Activated naive CD4-positive, alpha-beta T cell treated with anti-CD3 and anti-CD28 coated beads, Interleukin-2, amount 50 U/mL, for 24 hours (primary cell): ENCODE results near the gene CBLC.

Experiments used
- H3K27ac Mint-ChIP-seq: one replicate; pipeline ENCODE4 v1.8.0; 2021; ENCODE audit warnings: mild to moderate bottlenecking, mixed read lengths
- H3K27me3 Mint-ChIP-seq: one replicate; pipeline ENCODE4 v1.8.0; 2021; ENCODE audit warnings: mixed read lengths
- H3K36me3 Mint-ChIP-seq: one replicate; pipeline ENCODE4 v1.8.0; 2021; ENCODE audit warnings: mixed read lengths
- H3K4me1 Mint-ChIP-seq: one replicate; pipeline ENCODE4 v1.8.0; 2021; ENCODE audit warnings: mixed read lengths
- H3K4me3 Mint-ChIP-seq: one replicate; pipeline ENCODE4 v1.8.0; 2021; ENCODE audit warnings: mild to moderate bottlenecking, mixed read lengths
- H3K9me3 Mint-ChIP-seq: one replicate; pipeline ENCODE4 v1.8.0; 2021; ENCODE audit warnings: mixed read lengths

Gene CBLC

DNA sequence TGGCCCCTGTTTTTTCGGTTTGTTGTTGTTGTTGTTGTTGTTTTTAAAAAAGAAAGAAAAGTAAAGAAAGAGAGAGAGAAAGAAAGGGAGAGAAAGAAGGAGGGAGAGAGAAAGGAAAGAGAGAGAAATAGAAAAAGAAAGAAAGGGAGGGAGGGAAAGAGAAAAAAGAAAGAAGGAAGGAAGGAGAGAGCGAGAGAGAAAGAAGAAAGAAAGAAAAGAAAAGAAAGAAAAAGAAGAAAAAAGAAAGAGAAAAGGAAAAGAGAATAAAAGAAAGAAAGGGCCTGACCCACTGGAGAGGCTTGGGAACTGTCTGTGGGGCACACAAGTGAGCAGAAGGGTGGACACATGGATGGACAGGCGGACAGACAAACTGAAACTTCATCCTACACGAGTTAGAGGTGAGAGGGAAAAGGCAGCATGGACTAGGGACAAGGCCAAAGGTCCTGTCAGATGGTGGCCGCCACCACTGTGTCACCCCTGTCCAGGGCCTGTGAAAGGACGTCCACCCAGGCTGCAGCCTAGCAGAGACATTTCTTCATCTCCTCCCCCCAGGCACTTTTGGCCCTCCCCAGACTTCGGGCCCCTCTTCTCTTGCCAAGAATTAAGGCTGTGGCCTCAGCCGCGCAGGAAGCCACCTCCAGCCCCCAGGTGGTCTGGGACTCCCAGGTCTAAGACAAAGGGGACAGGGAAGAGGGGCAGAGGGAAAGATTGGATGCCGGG lies 22.1 kb downstream of the CBLC start:
- no peaks in the 10 kb centered on the region for H3K9me3 Mint-ChIP-seq
- H3K36me3 Mint-ChIP-seq, result no peaks in the 10 kb centered on the region
- no peak overlapping the region for H3K4me3 Mint-ChIP-seq
- H3K27me3 Mint-ChIP-seq, result no peaks in the 10 kb centered on the region
- H3K4me1 Mint-ChIP-seq, result peaks cover 25% of the 10 kb centered on the region
- H3K27ac Mint-ChIP-seq, result peak overlapping the region; percentile 30

DNA sequence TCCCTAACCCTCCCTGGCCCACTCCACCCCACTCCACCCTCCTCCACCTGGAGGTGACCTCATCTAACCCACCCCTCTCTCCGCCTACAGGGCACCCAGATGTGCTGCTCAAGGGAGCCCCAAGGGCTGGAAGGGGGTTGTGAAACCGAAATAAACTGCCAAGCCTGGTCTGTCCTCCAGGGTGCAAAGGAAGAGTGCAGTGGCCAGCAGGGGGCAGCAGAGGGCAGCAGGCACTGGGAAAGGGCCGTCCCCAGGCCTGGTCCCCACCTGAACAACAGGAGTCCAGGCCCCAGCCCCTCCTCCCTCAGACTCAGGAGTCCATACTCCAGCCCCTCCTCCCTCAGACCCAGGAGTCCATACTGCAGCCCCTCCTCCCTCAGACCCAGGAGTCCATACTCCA lies 22.8 kb downstream of the CBLC start:
- Mint-ChIP-seq H3K4me3 (no peak overlapping the region), H3K27ac (no peak overlapping the region), H3K9me3 (no peaks in the 10 kb centered on the region), H3K4me1 (peaks cover 25% of the 10 kb centered on the region), H3K36me3 (no peaks in the 10 kb centered on the region), H3K27me3 (no peaks in the 10 kb centered on the region)

DNA sequence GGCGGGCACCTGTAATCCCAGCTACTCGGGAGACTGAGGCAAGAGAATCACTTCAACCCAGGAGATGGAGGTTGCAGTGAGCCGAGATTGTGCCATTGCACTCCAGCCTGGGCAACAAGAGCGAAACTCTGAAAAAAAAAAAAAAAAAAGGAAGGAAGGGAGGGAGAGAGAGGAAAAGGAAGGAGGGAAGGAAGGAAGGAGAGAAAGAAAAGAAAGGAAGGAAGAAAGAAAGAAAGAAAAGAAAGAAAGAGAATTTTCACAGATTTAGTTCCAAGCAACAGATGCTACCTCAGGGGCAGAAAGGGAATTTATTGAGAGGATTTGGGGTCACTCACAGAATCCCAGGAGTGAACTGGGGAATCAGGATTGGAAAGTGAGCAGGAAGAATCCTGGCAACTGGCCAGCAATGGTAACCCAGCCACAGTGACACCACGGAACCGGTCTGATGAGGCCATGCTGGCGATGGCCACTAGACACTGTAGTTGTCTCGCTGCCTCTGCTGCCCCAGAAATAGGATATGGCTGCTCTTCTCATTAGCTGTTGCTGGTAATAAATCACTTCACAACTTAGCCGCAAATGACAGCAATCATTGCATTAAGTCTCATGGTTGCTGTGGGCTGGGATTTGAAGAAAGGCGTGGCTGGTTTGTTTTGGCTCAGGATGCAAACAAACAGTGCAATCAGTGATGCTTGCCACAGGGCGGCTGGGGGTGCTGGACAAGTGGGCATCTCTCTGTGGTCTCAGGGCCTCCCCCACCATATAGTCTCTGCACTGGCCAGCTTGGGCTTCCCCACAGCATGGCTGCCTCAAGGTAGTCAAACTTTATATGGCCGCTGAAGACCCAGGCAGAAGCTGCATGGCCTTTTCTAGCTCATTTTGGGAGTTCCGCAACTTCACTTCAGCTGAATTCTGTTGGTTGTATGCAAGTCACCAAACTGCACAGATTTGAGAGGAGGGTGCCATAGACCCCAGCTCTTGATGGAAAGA lies 26.0 kb downstream of the CBLC start:
- H3K27ac Mint-ChIP-seq, result peak overlapping the region; percentile 80
- H3K36me3 Mint-ChIP-seq, result no peaks in the 10 kb centered on the region

DNA sequence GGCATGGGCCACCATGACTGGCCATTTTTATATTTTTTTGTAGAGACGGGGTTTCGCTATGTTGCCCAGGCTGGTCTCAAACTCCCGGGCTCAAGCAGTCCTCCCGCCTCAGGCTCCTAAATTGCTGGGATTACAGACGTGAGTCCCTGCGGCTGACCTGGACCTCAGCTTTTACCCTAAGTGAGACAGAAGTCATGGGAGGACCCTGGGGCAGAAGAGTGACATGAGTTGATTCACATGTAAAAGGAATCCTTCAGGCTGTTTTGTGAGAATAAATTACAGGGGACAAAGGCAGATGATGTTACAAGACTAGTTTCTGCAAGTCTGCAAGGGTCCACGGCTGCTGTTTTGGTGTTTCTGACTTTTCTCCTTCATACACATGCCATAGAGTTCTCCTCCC lies 28.6 kb downstream of the CBLC start:
- H3K27me3 Mint-ChIP-seq, result peaks cover 5% of the 10 kb centered on the region
- H3K36me3 Mint-ChIP-seq, result no peaks in the 10 kb centered on the region
- H3K27ac Mint-ChIP-seq, result no peak overlapping the region
- no peak overlapping the region for H3K4me3 Mint-ChIP-seq
- H3K9me3 Mint-ChIP-seq, result no peaks in the 10 kb centered on the region
- peaks cover 5% of the 10 kb centered on the region for H3K4me1 Mint-ChIP-seq

More for the DNA sequence above, 26.0 kb downstream of the CBLC start:
- Mint-ChIP-seq H3K9me3 (no peaks in the 10 kb centered on the region), H3K27me3 (no peaks in the 10 kb centered on the region), H3K4me1 (peaks cover 10% of the 10 kb centered on the region), H3K4me3 (no peak overlapping the region)

DNA sequence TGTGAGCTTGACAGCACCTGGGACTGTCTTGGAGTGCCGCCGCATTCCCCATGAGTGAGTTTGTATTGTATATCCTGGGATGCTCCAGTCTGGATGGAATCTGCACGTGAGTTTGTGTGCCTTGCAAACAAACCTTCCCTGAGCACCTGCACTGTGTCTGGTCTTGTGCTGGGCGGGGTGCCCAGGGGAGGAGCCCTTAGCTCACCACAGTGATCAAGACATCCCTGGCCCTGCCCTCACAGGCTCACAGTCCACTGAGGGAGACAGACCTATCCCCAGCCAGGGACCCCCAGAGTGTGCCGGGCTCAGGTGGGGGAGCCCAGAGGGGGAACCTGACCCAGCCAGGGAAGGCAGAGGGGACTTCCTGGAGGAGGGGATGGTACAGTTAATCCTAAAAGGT lies 29.5 kb downstream of the CBLC start:
- Mint-ChIP-seq H3K27me3 (peaks cover 8% of the 10 kb centered on the region), H3K4me3 (no peak overlapping the region), H3K27ac (no peak overlapping the region), H3K4me1 (peaks cover 5% of the 10 kb centered on the region), H3K36me3 (no peaks in the 10 kb centered on the region), H3K9me3 (no peaks in the 10 kb centered on the region)

DNA sequence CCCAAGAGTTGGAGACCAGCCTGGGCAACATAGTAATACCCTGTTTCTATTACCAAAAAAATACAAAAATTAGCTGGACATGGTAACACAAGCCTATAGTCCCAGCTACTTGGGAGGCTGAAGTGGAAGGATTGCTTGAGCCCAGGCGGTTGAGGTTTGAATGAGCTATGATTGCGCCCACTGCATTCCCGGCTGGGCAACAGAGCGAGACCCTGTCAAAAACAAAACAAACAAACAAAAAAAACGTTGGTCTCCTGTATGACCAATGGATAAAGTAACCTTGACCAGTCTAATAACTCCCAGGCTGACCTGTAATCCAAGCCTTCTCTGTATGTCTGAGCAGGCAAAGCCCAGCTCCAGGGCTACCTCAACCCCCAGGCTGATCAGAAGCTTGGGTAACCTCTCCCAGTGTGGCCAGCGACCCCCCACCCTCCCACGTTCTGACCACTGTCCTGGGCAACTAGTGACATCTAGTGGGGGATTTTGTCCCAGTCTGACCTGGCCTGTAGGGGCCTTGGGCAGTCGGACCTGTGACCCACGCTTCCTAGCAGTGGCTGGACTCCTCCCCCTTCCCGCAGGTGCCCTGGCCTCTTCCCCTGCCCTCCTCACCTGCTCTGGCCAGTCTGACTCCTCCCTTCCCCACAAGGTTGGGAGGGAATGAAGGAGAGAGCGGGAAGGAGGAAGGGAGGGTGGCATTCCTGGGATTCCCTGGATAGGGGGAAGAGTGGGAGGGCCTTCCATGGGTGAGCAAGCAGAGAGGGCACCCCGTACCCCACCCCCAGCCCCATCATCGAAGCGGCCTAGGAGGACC lies 30.2 kb downstream of the CBLC start:
- Mint-ChIP-seq H3K9me3 (no peaks in the 10 kb centered on the region), H3K4me3 (no peak overlapping the region), H3K4me1 (peaks cover 5% of the 10 kb centered on the region)

DNA sequence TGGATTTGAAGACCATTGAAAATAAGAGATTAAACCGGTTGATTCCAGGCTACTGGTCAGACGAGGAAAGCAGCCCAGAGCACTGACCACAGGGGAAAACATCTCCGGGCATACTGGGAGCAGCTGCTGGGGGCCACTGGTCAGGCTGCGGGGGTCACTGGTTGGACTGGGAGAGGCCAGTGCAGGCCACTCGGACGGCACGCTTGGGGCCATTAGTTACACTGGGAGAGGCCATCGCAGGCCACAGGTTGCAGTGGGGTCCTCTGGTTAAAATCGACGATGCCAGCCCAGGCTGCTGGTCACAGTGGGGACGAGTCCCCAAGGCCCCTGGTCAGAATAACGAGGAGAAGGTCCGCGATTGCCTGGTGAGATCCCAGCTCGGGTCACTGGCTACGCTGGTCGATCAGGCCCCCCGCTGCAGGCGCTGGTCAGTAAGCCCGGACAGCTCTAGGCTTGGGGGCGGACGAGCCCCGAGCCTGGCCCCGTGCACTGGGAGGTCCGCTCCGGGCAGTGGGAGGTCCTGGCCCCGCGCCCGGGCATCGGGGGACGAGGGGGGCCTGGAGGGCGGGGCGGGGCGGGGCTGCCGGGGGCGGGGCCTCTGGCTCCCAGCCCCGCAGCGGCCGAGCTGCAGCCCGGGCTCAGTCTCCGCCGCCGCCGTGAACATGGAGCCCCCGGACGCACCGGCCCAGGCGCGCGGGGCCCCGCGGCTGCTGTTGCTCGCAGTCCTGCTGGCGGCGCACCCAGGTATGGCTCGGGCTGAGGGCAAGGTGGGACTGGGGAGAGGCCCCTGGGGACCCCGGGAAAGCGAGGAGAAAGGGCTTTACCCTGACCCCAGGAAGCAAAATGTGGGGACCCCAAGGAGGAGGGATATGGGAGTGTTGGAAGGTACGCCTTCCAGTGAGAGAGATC lies 31.0 kb downstream of the CBLC start, which contains the start of gene BCAM:
TSS of gene BCAM (plus strand) at position 641 of the 909 bp plus-strand sequence. CDS start at position 663, 22 bp downstream.
- peaks cover 5% of the 10 kb centered on the region for H3K4me1 Mint-ChIP-seq
- peaks cover 10% of the 10 kb centered on the region for H3K27me3 Mint-ChIP-seq
- peaks cover 1% of the 10 kb centered on the region for H3K36me3 Mint-ChIP-seq
- no peak within 1 kb of the TSS for H3K27ac Mint-ChIP-seq
- H3K4me3 Mint-ChIP-seq, result peak within 1 kb of the TSS; percentile 23
- no peaks in the 10 kb centered on the region for H3K9me3 Mint-ChIP-seq

More for the DNA sequence above, 30.2 kb downstream of the CBLC start:
- Mint-ChIP-seq H3K27me3 (peaks cover 8% of the 10 kb centered on the region), H3K36me3 (no peaks in the 10 kb centered on the region), H3K27ac (no peak overlapping the region)

DNA sequence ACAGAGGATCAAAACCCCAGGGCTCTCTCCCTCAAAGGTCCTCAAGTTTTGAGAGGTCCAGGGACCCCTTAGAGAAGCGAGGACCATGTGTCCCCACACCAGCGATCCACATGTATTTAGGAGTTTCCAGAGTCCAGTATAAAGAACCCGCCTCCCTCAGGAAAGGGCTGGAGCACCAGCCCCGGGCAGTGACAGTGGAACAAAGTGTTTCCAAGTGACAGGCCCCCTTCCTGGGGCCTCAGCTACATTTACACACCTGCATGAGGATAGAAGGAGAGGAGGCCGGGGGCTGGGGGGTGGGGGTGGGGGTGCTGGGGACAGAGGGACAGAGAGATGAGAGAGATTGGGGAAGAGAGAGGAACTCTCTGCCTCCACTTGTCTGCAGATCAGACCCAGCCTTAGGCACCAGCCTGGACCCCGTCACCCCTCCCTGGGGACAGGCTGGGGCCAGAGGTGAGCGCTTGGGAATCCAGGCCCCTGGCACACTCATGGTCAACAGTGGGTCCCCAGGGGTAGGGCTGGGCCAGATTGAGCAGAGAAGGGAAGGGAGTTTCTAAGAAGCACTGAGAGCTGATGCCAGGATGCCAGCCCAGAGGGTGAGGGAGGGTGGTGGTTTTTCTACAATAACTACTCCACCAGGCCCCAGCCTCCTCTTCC lies 32.0 kb downstream of the CBLC start:
- Mint-ChIP-seq H3K27ac (no peak overlapping the region), H3K4me1 (peaks cover 5% of the 10 kb centered on the region), H3K27me3 (peaks cover 11% of the 10 kb centered on the region), H3K36me3 (peaks cover 2% of the 10 kb centered on the region), H3K4me3 (no peak overlapping the region), H3K9me3 (no peaks in the 10 kb centered on the region)

DNA sequence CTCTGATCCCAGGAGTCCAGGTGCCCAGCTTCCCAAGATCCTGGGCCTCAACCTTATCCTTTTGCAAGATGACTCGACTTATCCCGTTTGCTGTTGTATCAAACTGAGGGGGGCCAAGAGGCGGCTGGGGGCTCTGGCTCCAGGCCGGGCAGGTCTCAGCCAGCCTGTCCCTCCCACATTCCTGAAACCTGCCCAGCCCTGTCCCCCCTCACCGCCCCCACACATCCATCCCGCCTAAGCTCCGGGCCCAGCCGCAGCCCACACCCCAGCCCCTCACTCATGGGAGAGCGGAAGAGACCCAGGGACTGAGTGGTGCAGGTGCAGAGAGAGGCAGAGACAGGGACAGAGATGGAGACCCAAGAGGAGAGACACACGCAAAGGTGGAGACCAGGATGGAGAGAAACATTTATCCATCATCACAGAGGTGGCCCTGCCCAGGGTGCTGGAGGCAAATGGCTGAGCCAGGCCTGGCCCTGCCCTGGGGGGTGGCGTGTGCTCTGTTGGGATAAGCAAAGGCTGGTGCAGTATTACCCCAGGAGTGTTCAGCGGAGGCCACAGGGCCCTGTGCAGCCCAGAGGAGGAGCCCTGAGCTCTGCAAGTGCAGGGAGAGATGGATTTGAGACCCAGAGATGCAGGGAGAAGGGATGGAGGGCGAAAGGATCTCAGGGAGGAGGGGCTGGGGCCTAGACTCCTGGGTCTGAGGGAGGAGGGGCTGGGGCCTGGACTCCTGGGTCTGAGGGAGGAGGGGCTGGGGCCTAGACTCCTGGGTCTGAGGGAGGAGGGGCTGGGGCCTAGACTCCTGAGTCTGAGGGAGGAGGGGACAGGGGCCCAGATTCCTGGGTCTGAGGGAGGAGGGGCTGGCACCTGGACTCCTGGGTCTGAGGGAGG lies 32.8 kb downstream of the CBLC start:
- no peak overlapping the region for H3K4me3 Mint-ChIP-seq
- H3K4me1 Mint-ChIP-seq, result peaks cover 5% of the 10 kb centered on the region
- no peak overlapping the region for H3K27ac Mint-ChIP-seq
- peaks cover 2% of the 10 kb centered on the region for H3K36me3 Mint-ChIP-seq
- H3K9me3 Mint-ChIP-seq, result no peaks in the 10 kb centered on the region
- peaks cover 11% of the 10 kb centered on the region for H3K27me3 Mint-ChIP-seq

DNA sequence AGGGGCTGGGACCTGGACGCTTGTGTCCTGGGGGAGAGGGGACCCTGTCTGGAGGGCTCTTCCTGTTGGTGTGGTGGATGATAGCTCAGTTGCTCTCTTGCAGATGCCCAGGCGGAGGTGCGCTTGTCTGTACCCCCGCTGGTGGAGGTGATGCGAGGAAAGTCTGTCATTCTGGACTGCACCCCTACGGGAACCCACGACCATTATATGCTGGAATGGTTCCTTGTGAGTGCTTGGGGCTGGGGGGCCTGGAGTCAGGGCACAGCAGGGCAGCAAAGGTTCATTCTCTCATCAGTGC lies 33.4 kb downstream of the CBLC start:
- Mint-ChIP-seq H3K9me3 (no peaks in the 10 kb centered on the region), H3K27me3 (peaks cover 11% of the 10 kb centered on the region), H3K36me3 (peaks cover 2% of the 10 kb centered on the region), H3K4me3 (no peak overlapping the region), H3K27ac (no peak overlapping the region), H3K4me1 (peaks cover 5% of the 10 kb centered on the region)

DNA sequence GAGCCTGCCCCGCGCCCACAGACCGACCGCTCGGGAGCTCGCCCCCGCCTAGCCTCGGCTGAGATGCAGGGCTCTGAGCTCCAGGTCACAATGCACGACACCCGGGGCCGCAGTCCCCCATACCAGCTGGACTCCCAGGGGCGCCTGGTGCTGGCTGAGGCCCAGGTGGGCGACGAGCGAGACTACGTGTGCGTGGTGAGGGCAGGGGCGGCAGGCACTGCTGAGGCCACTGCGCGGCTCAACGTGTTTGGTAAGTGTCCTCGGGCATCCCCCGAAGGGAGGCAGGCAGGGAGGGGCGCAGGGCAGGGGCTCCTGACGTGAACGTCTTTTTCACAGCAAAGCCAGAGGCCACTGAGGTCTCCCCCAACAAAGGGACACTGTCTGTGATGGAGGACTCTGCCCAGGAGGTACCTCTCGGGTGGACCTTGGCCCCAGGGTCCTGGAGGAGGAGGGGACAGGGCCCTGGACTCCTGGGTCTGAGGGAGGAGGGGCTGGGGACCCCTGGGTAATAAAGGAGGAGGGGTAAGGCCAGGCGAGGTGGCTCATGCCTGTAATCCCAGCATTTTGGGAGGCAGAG lies 34.5 kb downstream of the CBLC start:
- Mint-ChIP-seq H3K4me3 (no peak overlapping the region), H3K36me3 (peaks cover 2% of the 10 kb centered on the region), H3K4me1 (peaks cover 5% of the 10 kb centered on the region), H3K9me3 (no peaks in the 10 kb centered on the region), H3K27me3 (peaks cover 11% of the 10 kb centered on the region), H3K27ac (no peak overlapping the region)

DNA sequence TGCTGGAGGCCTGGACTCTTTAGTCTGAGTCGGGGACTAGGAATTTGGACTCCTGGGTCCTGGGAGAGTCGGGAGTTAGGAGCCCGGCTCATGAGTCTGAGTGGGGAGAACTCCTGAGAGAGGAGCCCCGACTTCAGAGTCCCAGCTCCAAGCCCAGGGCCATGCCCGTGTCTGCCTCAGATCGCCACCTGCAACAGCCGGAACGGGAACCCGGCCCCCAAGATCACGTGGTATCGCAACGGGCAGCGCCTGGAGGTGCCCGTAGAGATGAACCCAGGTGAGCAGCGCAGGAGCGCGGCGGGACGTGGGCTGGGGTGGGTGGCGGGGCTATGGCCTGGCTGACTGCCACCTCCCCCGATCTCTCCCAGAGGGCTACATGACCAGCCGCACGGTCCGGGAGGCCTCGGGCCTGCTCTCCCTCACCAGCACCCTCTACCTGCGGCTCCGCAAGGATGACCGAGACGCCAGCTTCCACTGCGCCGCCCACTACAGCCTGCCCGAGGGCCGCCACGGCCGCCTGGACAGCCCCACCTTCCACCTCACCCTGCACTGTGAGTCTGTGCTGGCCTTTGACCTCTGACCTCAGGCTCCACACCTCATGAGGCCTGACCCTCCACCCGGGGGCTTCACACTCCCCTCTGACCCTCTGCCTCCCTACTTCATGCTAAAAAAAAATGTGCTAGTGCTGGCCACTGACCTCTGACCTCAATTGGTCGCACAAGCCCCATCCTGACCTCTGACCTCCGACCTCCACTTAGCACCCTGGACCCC lies 35.6 kb downstream of the CBLC start:
- Mint-ChIP-seq H3K27ac (peak overlapping the region; percentile 66), H3K27me3 (peaks cover 11% of the 10 kb centered on the region), H3K9me3 (no peaks in the 10 kb centered on the region), H3K4me1 (peaks cover 4% of the 10 kb centered on the region), H3K36me3 (peaks cover 2% of the 10 kb centered on the region), H3K4me3 (no peak overlapping the region)
